IPS-20b (cell line): ENCODE results near the gene LIN28A.
"Not testable (repeated sequence)": the region's sequence is repeated elsewhere in the genome, so short reads cannot be mapped to it uniquely, and the experiment has no call there.

Experiments used
- H3K27ac ChIP-seq: one replicate; pipeline ENCODE4 v1.5.1; 2013; ENCODE audit warnings: low read length
- H3K27me3 ChIP-seq: 2 replicates; pipeline ENCODE4 v1.6.1; 2013; ENCODE audit warnings: mild to moderate bottlenecking, low read length, inconsistent platforms; ENCODE audit not compliant: insufficient read depth
- H3K36me3 ChIP-seq: 2 replicates; pipeline ENCODE4 v1.6.1; 2013; ENCODE audit warnings: low read depth, mild to moderate bottlenecking, inconsistent platforms, low read length, moderate library complexity; ENCODE audit not compliant: insufficient read depth
- H3K4me1 ChIP-seq: 2 replicates; pipeline ENCODE4 v1.6.1; 2013; ENCODE audit warnings: mild to moderate bottlenecking, control low read depth, inconsistent platforms, low read length, moderate library complexity; ENCODE audit not compliant: insufficient read depth
- H3K4me3 ChIP-seq: 2 replicates; pipeline ENCODE4 v1.5.1; 2013; ENCODE audit warnings: mild to moderate bottlenecking, low read length, inconsistent platforms
- H3K9ac ChIP-seq: 2 replicates; pipeline ENCODE4 v1.6.1; 2013; ENCODE audit warnings: low read depth, mild to moderate bottlenecking, inconsistent platforms, low read length, moderate library complexity
- H3K9me3 ChIP-seq: 2 replicates; pipeline ENCODE4 v1.6.1; 2013; ENCODE audit warnings: mild to moderate bottlenecking, low read depth, low read length, inconsistent platforms; ENCODE audit not compliant: insufficient read depth

Gene LIN28A

DNA sequence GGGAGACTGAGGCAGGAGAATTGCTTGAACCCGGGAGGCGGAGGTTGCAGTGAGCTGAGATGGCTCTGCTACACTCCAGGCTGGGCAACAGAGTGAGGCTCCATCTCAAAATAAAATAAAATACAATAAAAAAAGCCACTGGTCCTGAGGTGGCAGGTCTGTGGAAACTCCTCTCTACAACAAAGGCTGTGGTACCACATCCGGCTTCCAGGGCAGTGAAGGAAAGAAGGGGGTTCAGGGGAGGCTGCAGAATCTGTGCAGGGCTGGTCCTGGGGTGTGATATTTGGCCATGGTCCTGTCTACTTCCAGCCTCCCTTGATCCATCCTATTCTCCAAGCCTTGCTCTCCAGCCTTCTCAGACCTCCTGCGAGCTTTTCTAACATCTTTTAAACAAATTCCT lies 37.3 kb upstream of the LIN28A start:
- no peak overlapping the region for H3K9ac ChIP-seq
- H3K27ac ChIP-seq = no peak overlapping the region
- H3K9me3 ChIP-seq = no peaks in the 10 kb centered on the region
- H3K27me3 ChIP-seq = no peaks in the 10 kb centered on the region
- no peaks in the 10 kb centered on the region for H3K36me3 ChIP-seq
- no peaks in the 10 kb centered on the region for H3K4me1 ChIP-seq
- no peak overlapping the region for H3K4me3 ChIP-seq

- Histone ChIP-seq H3K4me1 (no peaks in the 10 kb centered on the region), H3K9ac (no peak overlapping the region), H3K4me3 (no peak overlapping the region), H3K36me3 (no peaks in the 10 kb centered on the region), H3K27ac (no peak overlapping the region), H3K9me3 (no peaks in the 10 kb centered on the region), H3K27me3 (no peaks in the 10 kb centered on the region)
Observed at GRCh38 chr1:26373789-26374188, 36.8 kb upstream of the LIN28A start.

DNA sequence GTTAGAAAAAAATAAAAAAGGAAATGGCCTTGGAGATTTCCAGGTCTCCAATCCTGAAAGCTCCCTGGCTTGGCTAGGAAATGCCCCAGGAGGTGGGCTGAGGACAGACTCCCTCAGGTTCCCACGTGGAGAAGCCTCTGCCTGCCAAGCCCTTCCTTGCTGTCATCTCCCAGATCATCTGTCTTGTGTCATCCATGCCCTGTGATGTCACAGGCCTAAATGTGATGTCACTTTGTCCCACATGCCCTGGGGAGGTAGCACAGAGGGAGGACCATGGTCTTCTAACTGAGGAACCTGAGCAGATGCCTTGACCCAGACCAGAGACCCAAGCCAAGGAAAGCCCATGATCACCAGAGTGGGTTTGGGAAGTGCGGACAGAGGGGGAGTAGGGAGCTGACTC lies 36.3 kb upstream of the LIN28A start:
- not testable (repeated sequence) for H3K27ac ChIP-seq

DNA sequence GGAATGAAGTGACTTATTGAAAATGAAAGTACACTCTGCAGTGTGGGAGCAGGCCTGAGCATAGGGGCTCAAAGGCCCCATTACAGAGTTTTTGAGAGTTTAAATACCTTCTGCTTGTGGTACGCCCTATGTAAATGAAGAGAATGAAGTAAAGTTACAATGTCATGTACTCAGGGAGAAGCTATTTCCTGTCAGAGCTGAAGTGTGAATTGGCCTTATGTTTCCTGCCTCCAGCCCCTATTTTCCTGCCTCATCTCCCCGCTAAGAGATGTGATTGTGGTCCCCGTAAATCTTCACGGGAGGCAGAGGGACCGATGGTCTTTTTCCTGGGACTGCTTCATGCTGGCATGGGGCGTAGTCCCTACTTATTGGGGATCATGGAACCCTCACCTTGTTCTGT lies 35.5 kb upstream of the LIN28A start:
- H3K27ac ChIP-seq = no peak overlapping the region
- H3K27me3 ChIP-seq = no peaks in the 10 kb centered on the region
- H3K4me1 ChIP-seq = no peaks in the 10 kb centered on the region

More for the DNA sequence above, 36.3 kb upstream of the LIN28A start:
- H3K9ac ChIP-seq, H3K27me3 ChIP-seq, H3K4me3 ChIP-seq, H3K36me3 ChIP-seq, H3K9me3 ChIP-seq, H3K4me1 ChIP-seq: not testable (repeated sequence)

DNA sequence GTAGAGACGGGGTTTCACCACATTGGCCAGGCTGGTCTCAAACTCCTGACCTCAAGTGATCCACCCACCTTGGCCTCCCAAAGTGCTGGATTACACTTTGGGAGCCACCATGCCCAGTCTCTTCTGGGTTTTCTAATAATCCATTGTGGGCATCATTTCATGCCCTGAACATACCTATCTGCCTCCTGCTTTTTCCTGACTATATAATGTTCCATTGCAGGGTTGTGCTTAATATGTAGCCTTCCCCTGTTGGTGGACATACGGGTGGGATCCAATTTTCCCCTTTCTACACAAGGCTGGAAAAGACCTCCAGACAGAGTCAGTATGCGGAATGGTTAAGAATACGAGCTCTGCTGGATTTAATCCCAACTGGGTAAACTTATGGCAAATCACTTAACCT lies 34.6 kb upstream of the LIN28A start:
- Histone ChIP-seq H3K9ac (no peak overlapping the region), H3K4me3 (no peak overlapping the region), H3K9me3 (no peaks in the 10 kb centered on the region), H3K27ac (no peak overlapping the region), H3K4me1 (no peaks in the 10 kb centered on the region), H3K36me3 (no peaks in the 10 kb centered on the region), H3K27me3 (no peaks in the 10 kb centered on the region)

More for the DNA sequence above, 35.5 kb upstream of the LIN28A start:
- Histone ChIP-seq H3K36me3 (no peaks in the 10 kb centered on the region), H3K9me3 (no peaks in the 10 kb centered on the region), H3K9ac (no peak overlapping the region), H3K4me3 (no peak overlapping the region)

DNA sequence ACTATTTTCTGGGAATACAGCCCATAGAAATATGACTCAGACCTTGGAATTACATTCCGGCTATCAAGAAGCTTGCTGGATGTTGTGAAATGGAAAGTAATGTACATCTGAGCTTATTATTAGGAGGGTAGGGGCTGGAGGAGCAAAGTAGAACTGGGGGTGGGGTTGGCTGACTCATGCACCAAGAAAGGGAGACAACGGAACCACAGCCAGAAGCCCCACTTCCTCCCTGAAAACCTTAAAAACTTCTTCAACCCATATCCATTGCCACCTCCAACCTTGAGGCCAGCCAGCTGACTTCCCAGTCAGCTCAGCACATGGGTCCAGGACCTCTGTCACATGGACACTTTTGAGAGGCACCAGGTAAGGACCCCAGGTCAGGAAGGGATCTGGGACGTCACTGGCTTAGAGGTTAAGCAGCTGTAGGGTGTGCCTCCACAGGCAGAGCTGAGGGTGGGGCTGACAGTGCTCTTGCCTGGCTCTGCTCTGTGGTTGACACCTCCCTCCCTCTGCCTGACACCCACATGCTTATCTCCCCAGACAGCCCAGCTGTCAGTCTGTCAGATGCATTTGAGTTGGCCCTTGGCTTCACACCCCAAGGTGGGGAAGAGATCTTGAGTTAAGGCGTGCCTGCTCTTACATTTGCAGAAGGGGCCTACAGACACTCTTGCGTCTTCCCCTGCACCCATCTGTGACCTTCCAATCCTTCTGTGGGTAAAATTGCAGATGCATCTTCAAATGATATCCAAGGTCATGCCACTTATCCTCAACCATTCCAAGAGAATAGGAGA lies 32.3 kb upstream of the LIN28A start:
- H3K4me3 ChIP-seq = no peak overlapping the region
- no peaks in the 10 kb centered on the region for H3K27me3 ChIP-seq
- H3K4me1 ChIP-seq = no peaks in the 10 kb centered on the region
- H3K36me3 ChIP-seq = no peaks in the 10 kb centered on the region
- no peak overlapping the region for H3K27ac ChIP-seq
- no peaks in the 10 kb centered on the region for H3K9me3 ChIP-seq
- H3K9ac ChIP-seq = no peak overlapping the region

DNA sequence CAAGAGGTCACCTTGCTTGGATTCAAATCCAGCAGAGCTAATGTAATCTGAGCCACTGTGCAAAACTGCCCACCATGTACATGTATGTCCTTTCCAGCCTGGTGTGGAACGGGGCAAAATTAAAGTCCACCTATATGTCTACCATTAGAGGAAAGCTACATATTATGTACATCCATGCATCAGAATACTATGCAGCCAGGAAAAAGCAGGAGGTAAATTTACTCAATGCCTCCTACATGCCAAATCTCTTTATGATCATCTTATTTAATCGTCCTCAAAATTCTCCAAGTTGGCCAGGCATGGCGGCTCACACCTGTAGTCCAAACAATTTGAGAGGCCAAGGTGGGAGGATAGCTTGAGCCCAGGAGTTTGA lies 31.8 kb upstream of the LIN28A start:
- Histone ChIP-seq H3K9me3 (no peaks in the 10 kb centered on the region), H3K27me3 (no peaks in the 10 kb centered on the region), H3K9ac (no peak overlapping the region), H3K27ac (no peak overlapping the region), H3K4me1 (no peaks in the 10 kb centered on the region), H3K36me3 (no peaks in the 10 kb centered on the region), H3K4me3 (no peak overlapping the region)

DNA sequence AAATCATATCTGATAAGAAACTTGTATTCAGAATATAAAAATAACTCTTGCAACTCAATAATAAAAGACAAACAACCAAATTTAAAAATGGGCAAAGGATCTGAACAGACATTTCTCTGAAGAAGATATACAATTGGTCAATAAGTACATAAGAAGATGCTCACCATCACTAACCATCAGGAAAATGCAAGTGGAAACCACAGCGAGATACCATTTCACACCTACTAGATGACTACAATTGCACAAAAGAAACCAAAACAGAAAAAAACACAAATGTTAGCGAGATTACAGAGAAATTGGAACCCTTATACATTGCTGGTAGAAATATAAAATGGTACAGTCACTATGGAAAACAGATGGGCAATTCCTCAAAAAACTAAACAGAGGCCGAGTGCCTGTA lies 26.5 kb upstream of the LIN28A start:
- no peaks in the 10 kb centered on the region for H3K27me3 ChIP-seq
- peaks cover 4% of the 10 kb centered on the region; the same call in 1 of the 2 replicates for H3K4me1 ChIP-seq
- no peak overlapping the region for H3K4me3 ChIP-seq
- no peak overlapping the region for H3K9ac ChIP-seq
- H3K27ac ChIP-seq = no peak overlapping the region
- no peaks in the 10 kb centered on the region for H3K36me3 ChIP-seq
- no peaks in the 10 kb centered on the region for H3K9me3 ChIP-seq

DNA sequence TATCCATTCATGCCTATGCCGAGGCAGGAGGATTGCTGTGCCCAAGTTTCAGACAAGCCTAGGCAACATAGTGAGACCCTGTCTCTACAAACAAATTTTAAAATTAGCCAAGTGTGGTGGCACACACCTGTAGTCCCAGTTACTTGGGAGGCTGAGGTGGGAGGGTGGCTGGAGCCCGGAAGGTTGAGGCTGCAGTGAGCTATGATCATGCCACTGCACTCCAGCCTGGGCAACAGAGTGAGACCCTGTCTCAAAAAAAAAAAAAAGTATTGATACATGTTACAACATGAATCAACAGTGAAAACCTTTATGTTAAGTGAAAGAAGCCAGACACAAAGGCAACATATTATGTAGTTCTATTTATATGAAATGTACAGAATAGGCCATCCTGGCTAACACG lies 25.6 kb upstream of the LIN28A start:
- not testable (repeated sequence) for H3K4me1 ChIP-seq, H3K36me3 ChIP-seq, H3K4me3 ChIP-seq, H3K9me3 ChIP-seq, H3K27me3 ChIP-seq, H3K27ac ChIP-seq, H3K9ac ChIP-seq

DNA sequence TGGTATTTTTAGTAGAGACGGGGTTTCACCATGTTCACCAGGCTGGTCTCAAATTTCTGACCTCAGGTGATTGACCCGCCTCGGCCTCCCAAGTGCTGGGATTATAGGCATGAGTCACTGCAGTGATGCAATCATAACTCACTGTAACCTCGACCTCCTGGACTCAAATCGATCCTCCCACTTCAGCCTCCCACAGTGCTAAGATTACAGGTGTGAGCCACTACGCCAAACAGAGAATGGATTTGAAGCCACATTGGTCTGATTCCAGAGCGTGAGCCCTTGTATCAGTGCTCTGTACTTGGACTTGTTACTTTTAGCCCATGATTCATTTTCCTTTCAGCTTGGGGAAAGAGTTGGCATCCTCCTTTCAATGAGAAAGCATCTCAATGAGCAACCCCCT lies 23.2 kb upstream of the LIN28A start:
- Histone ChIP-seq H3K27ac (no peak overlapping the region), H3K36me3 (no peaks in the 10 kb centered on the region), H3K9me3 (no peaks in the 10 kb centered on the region), H3K9ac (no peak overlapping the region), H3K4me1 (peaks cover 7% of the 10 kb centered on the region; the same call in 1 of the 2 replicates), H3K27me3 (no peaks in the 10 kb centered on the region), H3K4me3 (no peak overlapping the region)

DNA sequence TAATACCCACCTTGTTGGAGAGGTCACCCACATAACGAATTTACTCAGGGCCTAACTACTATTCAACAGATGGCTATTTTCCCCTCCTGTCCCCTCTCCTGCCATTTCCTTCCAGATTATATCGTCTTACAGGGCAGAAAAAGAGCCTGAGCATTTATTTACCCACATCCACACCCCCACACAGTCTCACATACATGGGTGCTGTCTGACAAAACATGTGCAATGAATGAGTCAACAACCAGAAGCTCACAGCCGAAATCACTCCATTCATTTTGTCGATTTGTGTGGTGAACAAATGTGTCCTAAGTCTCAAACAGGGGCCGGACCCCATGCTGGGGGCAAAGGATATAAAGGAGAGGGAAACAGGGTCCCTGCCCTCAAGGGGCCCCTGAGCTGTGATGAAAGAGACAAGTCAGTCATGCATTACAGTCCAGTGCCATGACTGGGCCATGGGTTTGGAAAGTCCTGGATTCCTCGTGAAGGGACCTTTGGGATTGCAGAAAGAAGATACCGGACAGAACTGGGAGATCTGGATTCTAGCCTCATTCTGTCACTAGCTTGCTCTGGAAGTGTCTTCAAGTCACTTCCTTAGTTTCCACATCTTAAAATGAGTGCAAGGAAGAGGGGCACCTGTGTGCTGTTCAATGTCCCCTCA lies 21.7 kb upstream of the LIN28A start:
- Histone ChIP-seq H3K27me3 (no peaks in the 10 kb centered on the region), H3K9me3 (no peaks in the 10 kb centered on the region), H3K36me3 (no peaks in the 10 kb centered on the region), H3K4me3 (no peak overlapping the region), H3K27ac (no peak overlapping the region), H3K4me1 (peaks cover 7% of the 10 kb centered on the region; the same call in 1 of the 2 replicates), H3K9ac (no peak overlapping the region)

GRCh38 chr1:26389604-26390247 lies 20.9 kb upstream of the LIN28A start:
- Histone ChIP-seq H3K36me3 (no peaks in the 10 kb centered on the region), H3K9me3 (no peaks in the 10 kb centered on the region), H3K27ac (no peak overlapping the region), H3K27me3 (no peaks in the 10 kb centered on the region), H3K9ac (no peak overlapping the region), H3K4me1 (peaks cover 7% of the 10 kb centered on the region; the same call in 1 of the 2 replicates), H3K4me3 (no peak overlapping the region)
